Activated CD4-positive, CD25-positive, alpha-beta regulatory T cell treated with anti-CD3 and anti-CD28 coated beads, Interleukin-2, amount 50 U/mL, for 24 hours (primary cell): ENCODE measurements around the gene HSD3B2.

ENCODE experiments used
- ATAC-seq, 2 donors: fragments of 150-1000 bp; cut with Tn5 transposase; one replicate each; pipeline ENCODE4 v1.10.0; 2021; ENCODE audit warnings: mild to moderate bottlenecking in 1 of 2, moderate library complexity in 1 of 2

The HSD3B2 gene

DNA sequence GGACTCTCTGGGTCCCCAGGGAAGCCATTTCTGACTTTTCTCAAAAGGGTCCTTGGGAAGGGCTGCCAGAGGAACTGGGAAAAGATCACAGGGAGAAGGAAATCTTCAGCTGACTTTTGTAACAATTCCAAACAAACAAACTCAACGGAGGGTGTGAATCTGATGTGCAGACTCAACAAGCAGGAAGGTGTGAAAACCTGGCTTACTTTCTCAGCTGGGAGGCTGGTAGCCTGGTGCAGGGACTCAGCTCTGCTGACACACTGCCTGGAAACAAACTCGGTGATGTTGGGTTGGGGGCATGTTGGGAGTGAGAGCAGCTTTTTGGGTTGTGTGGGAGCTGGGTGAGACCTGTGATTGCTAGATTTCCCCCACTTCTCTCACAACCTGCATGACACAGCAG lies 10.2 kb upstream of the HSD3B2 start:
- no peak for ATAC-seq

DNA sequence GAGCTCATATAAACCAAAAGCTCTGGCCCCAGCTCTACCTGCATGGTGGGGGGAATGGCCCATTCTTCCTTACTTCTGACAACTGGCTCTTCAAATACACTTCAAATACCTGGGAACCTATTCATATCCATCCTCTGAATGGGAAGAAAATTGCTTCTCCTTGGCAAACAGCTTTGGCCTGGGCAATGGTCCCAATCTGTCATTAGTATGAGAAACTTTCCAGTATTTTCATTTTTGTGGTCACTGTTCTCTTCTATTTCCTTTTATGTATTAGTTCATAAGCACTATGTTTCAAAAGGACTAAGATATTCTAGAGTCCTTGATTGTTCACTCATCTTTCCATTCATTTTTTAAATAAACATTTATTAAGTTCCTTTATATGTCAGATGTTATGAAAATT lies 5.2 kb upstream of the HSD3B2 start:
- ATAC-seq, result no peak

- ATAC-seq, result no peak
Observed at GRCh38 chr1:119410961-119411360, 4.0 kb upstream of the HSD3B2 start.

- ATAC-seq, result no peak
Observed at GRCh38 chr1:119416006-119416640, 1.2 kb downstream of the HSD3B2 start.

GRCh38 chr1:119419109-119419508 lies 4.2 kb downstream of the HSD3B2 start:
- ATAC-seq, result no peak

DNA sequence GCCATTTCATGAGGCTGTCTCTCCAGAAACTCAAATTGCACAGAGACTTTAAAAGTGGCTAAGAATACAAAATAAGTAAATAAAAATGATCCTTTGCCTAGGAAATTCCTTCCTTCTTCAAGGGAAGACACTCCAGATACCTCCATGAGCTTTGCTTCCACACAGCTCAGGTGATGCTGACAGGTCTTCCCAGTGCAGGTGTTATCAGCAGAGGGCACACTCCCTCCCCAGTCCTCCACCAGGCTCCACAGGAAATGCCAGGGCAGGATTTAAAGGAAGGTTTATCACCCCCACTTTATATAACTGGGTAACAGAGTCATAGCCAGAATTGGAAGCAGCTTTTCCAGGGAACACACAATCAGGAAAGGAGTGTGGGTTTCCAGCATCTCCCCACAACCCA lies 5.7 kb downstream of the HSD3B2 start:
- no peak for ATAC-seq

DNA sequence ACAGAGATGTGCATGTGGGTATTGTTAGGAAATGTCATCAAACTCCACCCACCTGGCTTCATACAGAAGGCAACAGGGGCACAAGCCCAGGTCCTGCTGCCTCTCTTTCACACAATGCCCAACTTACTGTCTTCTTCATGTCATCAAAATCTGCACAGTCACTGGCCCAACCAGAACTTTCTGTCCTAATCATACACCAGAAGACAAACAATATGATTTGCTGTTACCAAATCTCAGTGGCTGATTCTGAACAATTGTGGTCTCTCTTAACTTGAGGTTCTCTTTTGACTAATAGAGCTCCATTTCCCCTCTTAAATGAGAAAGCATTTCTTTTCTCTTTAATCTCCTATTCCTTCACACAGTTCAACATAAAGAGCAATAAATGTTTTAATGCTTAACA lies 7.7 kb downstream of the HSD3B2 start:
- ATAC-seq, result no peak

GRCh38 chr1:119428991-119429390 lies 14.0 kb downstream of the HSD3B2 start:
- no peak for ATAC-seq

DNA sequence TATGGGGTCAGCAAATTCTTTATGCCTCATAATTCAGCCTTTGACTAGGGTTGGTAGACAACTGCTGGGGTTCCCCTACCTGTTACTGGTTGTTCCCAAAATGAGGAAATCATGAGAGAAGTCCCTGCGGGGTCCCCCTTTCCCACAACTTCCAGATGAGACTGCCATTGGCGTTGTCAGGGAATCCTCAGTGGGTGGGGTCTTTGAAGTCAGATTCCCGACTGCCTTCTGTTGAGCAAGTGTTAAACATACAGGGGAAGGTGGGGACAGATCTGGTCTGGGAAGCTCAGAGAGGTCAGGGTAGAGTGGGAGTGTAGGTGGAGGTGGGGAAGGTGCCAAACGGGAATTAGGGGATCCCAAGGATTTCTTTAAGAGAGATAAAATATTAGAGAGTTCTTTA lies 14.7 kb downstream of the HSD3B2 start:
- no peak for ATAC-seq

- no peak for ATAC-seq
Observed at GRCh38 chr1:119430486-119430885, 15.5 kb downstream of the HSD3B2 start.

DNA sequence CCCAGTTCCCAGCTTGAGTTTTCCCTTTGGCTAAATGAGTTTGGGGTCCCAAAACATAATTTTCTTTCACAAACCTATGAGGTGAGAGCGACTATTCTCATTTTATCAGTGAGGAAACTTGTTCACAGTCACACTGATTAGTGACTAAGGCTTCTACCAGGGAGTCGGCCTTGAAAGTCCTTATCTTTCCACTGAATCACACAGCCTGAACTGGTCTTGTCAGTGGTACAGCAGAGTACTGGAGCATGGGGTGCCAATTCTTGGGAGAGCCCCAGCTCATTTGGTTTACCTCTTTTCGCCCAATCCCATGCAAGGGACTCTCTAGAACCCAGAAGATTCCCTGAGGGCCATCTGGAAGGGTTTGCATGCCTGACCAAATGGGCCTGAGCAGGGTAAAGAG lies 16.9 kb downstream of the HSD3B2 start:
- no peak for ATAC-seq

GRCh38 chr1:119435052-119435451 lies 20.1 kb downstream of the HSD3B2 start:
- ATAC-seq, result no peak

- ATAC-seq, result no peak
Observed at GRCh38 chr1:119438761-119439160, 23.8 kb downstream of the HSD3B2 start.

DNA sequence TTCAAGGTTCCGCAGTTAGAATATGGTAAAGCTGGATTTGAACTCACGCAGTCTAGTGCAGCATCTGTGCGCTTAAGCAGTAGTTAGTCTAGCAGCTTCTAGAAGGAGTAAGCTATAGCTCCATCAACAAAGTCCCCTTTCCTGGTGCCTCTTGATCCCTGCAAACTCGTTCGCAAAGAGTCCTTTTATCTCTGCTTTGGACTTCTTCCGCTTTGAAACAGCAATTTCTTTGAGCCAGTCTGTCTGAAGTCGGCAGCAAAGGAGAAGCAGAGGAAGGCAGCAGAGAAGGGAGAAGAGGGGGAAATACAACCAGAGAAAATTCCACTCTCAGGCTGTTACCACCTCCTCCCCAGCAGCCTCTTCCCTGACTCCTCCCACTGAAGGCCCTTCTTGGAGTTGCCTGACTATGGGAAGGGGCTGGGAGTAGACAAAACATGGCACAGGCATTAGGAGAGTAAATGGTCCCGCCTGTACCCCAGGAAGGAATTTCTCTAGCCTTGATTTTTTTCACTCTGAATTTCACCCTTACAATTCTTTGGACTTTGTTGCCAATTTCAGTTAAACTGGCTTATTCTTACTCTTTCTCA lies 25.9 kb downstream of the HSD3B2 start:
- ATAC-seq, result no peak

DNA sequence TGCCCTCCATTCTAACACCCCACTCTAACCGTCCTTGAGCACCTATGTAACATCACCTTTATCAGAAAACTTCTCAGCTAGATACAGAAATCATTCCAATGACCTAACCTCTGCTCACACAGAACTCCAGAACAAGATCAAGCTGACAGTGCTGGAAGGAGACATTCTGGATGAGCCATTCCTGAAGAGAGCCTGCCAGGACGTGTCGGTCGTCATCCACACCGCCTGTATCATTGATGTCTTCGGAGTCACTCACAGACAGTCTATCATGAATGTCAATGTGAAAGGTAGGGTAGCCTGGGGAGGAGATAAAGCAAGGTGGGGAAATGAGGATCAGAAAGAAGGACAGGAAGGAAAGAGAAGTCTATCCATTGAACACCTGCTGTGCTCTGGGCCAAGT lies 27.8 kb downstream of the HSD3B2 start:
- no peak for ATAC-seq

GRCh38 chr1:119446321-119446720 lies 31.4 kb downstream of the HSD3B2 start:
- ATAC-seq, result no peak

GRCh38 chr1:119447344-119448126 lies 32.6 kb downstream of the HSD3B2 start:
- no peak for ATAC-seq

DNA sequence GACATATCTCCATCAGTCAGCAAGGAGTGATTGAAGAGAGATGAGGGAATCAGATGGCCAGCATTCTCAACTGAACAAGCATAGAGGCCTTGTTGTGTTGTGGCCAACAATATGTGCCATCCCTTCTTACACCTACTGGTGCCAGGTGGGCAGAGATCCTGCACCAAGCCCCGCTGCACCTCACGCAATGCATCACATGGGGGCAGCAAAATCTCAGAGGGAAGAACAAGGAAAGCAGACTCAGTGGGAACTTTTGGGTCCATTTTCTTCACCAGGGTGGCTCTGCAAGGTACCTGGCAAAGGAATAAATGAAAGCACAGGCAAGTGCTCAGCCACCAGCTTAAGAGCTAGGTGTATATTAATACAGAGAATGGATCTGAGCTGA lies 33.2 kb downstream of the HSD3B2 start:
- ATAC-seq, result no peak

GRCh38 chr1:119449971-119450370 lies 35.0 kb downstream of the HSD3B2 start:
- no peak for ATAC-seq

- no peak for ATAC-seq
Observed at GRCh38 chr1:119451158-119451557, 36.2 kb downstream of the HSD3B2 start.

DNA sequence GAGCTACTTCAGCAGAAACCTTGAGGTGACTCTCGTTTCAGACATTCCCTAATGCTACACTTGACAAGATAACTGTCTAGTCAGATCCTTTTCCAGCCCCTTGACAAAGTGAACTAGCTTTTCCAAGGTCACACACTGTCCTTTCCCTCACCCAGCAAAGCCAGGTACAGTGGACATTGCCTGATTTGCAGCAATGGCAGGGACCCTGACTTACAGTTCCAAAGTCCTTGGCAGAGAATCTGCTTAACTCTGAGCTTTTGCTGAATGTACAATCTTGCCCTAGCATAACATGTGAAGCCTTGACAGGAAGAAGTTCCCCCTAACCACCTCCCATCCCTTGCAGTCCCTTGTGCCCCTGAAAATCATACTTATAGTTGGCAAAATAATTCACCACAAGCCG lies 37.1 kb downstream of the HSD3B2 start:
- ATAC-seq, result no peak

DNA sequence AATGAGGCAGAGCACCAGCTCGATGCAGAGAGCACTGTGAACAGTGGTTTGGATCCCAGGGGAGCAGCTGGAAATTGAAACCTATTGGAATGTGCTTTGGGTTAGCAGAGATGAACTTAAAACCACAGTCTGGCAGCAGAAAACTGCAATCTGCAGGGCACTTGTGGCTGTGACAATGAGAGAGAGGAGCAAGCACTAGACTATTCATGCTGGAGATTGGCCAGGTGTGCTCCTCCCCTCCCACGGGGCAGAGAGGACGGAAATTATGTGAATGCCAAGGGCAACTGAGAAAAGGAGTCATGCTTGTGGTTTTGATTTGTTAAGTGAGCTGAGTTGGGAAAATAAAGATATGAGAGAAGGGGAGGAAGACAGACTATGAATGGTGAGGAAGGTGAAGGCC lies 38.1 kb downstream of the HSD3B2 start:
- ATAC-seq, result no peak

DNA sequence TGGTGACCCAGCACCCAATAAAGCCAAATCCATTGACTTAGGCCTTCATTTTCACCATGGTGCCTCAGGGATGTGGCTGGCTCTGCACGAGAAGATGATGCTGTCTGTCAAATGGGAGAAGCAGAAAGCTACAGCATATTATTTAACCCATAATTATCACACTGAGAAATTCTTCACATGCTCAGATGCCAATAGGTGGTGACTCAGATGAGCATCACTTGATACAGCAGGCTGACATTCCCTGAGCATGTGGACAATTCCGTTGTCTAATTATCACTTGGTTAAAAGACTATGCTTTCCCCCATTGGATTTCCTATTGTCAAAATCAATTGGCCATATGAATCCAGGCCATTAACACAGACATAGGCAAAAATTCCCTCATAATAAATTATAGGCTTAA lies 48.0 kb downstream of the HSD3B2 start:
- no peak for ATAC-seq

DNA sequence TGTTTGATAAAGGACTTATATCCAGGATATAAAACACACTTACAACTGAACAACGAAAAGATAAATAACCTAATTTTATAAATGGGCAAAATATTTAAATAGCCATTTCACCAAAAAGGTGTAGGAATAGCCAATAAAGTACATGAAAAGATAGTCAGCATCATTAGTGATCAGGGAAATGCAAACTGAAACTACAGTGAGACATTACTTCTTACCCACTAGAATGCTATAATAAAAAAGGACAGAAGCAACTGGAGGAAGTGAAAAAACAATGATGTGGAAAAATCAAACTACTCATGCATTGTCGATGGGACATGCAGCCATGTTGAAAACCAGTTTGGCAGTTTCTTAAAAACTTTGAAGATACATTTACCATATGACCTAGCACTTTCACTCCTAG lies 48.6 kb downstream of the HSD3B2 start:
- ATAC-seq, result no peak
